HG03045 (cell line): Measurements from ENCODE around the gene ADGRA3.

Source experiments
- ATAC-seq: cut with Tn5 transposase; IDR thresholded peaks from one replicate; pipeline ENCODE4 v1.9.1; 2021; ENCODE audit warnings: mild to moderate bottlenecking, moderate library complexity; ENCODE audit not compliant: unreplicated experiment

The ADGRA3 gene

GRCh38 chr4:22454216-22454838 lies 61.5 kb downstream of the ADGRA3 start:
- ATAC-seq, result no peak

GRCh38 chr4:22444813-22445212 lies 71.1 kb downstream of the ADGRA3 start:
- ATAC-seq, result no peak

GRCh38 chr4:22442956-22443355 lies 72.9 kb downstream of the ADGRA3 start:
- no peak for ATAC-seq

- ATAC-seq, result no peak
Measured at GRCh38 chr4:22440999-22441398, 74.9 kb downstream of the ADGRA3 start.

- no peak for ATAC-seq
Measured at GRCh38 chr4:22439947-22440346, 75.9 kb downstream of the ADGRA3 start.

GRCh38 chr4:22435652-22436051 lies 80.2 kb downstream of the ADGRA3 start:
- ATAC-seq, result no peak

GRCh38 chr4:22434895-22435294 lies 81.0 kb downstream of the ADGRA3 start:
- no peak for ATAC-seq

GRCh38 chr4:22430626-22431025 lies 85.2 kb downstream of the ADGRA3 start:
- ATAC-seq, result no peak

GRCh38 chr4:22428441-22428840 lies 87.4 kb downstream of the ADGRA3 start:
- no peak for ATAC-seq

- ATAC-seq, result no peak
Measured at GRCh38 chr4:22427675-22428074, 88.2 kb downstream of the ADGRA3 start.

- no peak for ATAC-seq
Measured at GRCh38 chr4:22420291-22420690, 95.6 kb downstream of the ADGRA3 start.

GRCh38 chr4:22417408-22417807 lies 98.5 kb downstream of the ADGRA3 start:
- no peak for ATAC-seq

- ATAC-seq, result no peak
Measured at GRCh38 chr4:22416403-22416802, 99.5 kb downstream of the ADGRA3 start.

GRCh38 chr4:22414833-22415232 lies 101.0 kb downstream of the ADGRA3 start:
- ATAC-seq, result no peak

- no peak for ATAC-seq
Measured at GRCh38 chr4:22413471-22413870, 102.4 kb downstream of the ADGRA3 start.

- ATAC-seq, result no peak
Measured at GRCh38 chr4:22412013-22412412, 103.9 kb downstream of the ADGRA3 start.

- ATAC-seq, result no peak
Measured at GRCh38 chr4:22410645-22411247, 105.1 kb downstream of the ADGRA3 start.

GRCh38 chr4:22408474-22408873 lies 107.4 kb downstream of the ADGRA3 start:
- no peak for ATAC-seq

GRCh38 chr4:22407361-22407760 lies 108.5 kb downstream of the ADGRA3 start:
- ATAC-seq, result no peak

GRCh38 chr4:22398671-22399070 lies 117.2 kb downstream of the ADGRA3 start:
- ATAC-seq, result no peak

GRCh38 chr4:22391551-22391950 lies 124.3 kb downstream of the ADGRA3 start:
- no peak for ATAC-seq

GRCh38 chr4:22389240-22389870 lies 126.5 kb downstream of the ADGRA3 start:
- ATAC-seq, result no peak
